RWPE1 (cell line): ENCODE results near the gene FBXO17.

Source experiments
- CTCF ChIA-PET: fragments of 350-600 bp; sonication (Branson Sonifier 250); formaldehyde crosslinking; extraction: SDS; loops from one replicate; lab custom pipeline; 2021; lab: Yijun Ruan, JAX
- POLR2A ChIA-PET: fragments of 400-600 bp; formaldehyde crosslinking; extraction: SDS; loops from one replicate; lab custom pipeline; 2020; ENCODE audit warnings: antibody characterized with exemption; ENCODE audit not compliant: low non-redundant PET; lab: Yijun Ruan, JAX
- DNase-seq: peaks from one replicate; pipeline ENCODE4 v3.0.0; 2012; ENCODE audit warnings: low spot score
- H3K27ac ChIP-seq: fragments of 450-650 bp; 2 replicates; pipeline ENCODE4 v1.5.1; 2017
- TF ChIP-seq, protein P1 (sequence below): fragments of 450-650 bp; conservative IDR thresholded peaks from 2 replicates; pipeline ENCODE4 v1.5.1; 2017; ENCODE audit warnings: low read depth, mild to moderate bottlenecking

FBXO17 gene

DNA sequence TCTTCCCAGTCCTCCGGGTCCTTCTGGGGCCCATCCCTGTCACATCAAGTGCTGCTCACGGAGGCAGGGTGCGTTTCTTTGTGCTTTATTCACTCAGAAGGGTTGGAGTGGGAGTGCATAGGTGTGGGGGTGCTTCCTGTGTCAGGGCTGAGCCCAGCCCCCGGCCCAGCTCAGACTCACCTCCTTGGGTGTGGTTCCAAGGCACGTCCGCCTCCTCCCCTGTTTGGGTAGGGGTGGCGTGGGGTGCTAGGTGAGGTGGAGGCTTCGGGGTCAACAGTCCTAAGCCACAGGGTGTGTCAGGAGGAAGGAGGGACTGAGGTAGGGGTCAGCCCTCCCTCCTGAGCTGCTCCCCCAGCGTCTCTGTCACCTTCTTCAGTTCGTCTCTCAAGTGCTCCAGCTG lies 66.6 kb downstream of the FBXO17 start:
- ChIA-PET CTCF (interaction anchor here (0.6 kb wide), 2 partner anchors 45 to 136 kb away, joined by 5 read pairs; no protein-coding TSS in a partner anchor), POLR2A (no interaction called here)
- TF ChIP-seq, protein P1, sequence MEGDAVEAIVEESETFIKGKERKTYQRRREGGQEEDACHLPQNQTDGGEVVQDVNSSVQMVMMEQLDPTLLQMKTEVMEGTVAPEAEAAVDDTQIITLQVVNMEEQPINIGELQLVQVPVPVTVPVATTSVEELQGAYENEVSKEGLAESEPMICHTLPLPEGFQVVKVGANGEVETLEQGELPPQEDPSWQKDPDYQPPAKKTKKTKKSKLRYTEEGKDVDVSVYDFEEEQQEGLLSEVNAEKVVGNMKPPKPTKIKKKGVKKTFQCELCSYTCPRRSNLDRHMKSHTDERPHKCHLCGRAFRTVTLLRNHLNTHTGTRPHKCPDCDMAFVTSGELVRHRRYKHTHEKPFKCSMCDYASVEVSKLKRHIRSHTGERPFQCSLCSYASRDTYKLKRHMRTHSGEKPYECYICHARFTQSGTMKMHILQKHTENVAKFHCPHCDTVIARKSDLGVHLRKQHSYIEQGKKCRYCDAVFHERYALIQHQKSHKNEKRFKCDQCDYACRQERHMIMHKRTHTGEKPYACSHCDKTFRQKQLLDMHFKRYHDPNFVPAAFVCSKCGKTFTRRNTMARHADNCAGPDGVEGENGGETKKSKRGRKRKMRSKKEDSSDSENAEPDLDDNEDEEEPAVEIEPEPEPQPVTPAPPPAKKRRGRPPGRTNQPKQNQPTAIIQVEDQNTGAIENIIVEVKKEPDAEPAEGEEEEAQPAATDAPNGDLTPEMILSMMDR = no peak
- DNase-seq = no peak
- H3K27ac ChIP-seq = peak overlapping the region; percentile 30; the same call in 1 of the 2 replicates

GRCh38 chr19:38907670-38908069 lies 67.9 kb downstream of the FBXO17 start:
- H3K27ac ChIP-seq = peak overlapping the region; percentile 9; the same call in 1 of the 2 replicates
- POLR2A ChIA-PET = no interaction called here
- no peak for DNase-seq
- CTCF ChIA-PET = no interaction called here
- TF ChIP-seq, protein P1 = no peak

DNA sequence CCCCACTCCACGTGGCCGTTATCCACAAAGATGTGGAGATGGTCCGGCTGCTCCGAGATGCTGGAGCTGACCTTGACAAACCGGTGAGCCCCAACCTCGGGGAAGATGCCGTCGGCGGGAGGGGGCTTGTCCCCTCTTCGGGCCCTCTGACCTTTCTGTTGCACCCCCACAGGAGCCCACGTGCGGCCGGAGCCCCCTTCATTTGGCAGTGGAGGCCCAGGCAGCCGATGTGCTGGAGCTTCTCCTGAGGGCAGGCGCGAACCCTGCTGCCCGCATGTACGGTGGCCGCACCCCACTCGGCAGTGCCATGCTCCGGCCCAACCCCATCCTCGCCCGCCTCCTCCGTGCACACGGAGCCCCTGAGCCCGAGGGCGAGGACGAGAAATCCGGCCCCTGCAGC lies 68.3 kb downstream of the FBXO17 start:
- H3K27ac ChIP-seq = peak overlapping the region; percentile 9; the same call in 1 of the 2 replicates
- no peak for DNase-seq
- POLR2A ChIA-PET = no interaction called here
- CTCF ChIA-PET = interaction anchor here (0.6 to 0.8 kb wide), 2 partner anchors 67 to 520 kb away, joined by 3 to 4 read pairs; no protein-coding TSS in a partner anchor
- TF ChIP-seq, protein P1 = no peak

DNA sequence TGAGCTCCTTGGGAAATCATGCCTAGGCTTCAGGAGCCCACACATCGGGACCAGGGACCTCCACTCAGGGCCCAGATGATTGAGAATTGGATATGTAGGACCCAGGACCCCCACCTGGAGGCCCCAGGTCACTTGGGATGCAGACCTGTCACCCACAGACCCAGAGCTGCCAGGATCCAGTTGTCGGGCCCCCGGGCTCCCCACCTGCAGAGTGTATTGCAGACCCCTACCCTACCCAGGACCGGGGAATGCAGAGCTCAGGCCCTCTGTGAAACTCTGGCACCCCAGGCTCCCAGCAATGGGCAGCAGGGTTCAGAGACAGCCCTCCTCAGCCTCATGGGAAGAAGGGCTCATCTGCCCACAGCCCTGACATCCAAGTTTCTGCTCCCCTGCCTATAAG lies 69.9 kb downstream of the FBXO17 start:
- POLR2A ChIA-PET = no interaction called here
- no peak for DNase-seq
- TF ChIP-seq, protein P1 = no peak
- CTCF ChIA-PET = no interaction called here
- no peak overlapping the region for H3K27ac ChIP-seq

DNA sequence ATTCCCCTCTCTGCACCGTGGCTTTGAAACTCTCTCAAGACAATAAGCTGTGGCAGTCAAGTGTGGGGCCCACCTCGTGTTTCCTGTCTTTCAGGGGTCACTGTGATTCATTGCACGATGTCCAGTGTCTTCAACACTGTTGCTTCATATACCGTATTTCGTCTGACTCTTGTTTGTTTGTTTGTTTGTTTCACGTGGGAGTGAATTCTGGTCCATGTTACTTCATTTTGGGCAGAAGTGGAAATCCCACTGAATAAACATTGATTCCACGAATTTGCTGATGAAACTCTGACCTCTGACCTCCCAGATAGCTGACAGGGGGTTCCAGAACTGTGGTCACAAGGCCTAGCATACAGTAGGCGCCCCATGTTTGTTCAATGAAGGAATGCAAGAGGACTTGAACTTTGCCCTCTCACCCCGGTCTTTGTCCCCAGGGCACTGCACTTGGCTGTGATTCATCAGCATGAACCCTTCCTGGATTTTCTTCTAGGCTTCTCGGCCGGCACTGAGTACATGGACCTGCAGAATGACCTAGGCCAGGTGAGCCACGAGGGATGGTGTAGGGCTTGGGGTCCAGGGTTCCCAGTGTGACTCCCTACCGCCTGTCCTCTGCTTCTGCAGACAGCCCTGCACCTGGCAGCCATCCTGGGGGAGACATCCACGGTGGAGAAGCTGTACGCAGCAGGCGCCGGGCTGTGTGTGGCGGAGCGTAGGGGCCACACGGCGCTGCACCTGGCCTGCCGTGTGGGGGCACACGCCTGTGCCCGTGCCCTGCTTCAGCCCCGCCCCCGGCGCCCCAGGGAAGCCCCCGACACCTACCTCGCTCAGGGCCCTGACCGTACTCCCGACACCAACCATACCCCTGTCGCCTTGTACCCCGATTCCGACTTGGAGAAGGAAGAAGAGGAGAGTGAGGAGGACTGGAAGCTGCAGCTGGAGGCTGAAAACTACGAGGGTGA lies 70.7 kb downstream of the FBXO17 start:
- no peak overlapping the region for H3K27ac ChIP-seq
- ChIA-PET CTCF (no interaction called here), POLR2A (no interaction called here)
- TF ChIP-seq, protein P1 = no peak
- DNase-seq = no peak

GRCh38 chr19:38901683-38902082 lies 73.9 kb downstream of the FBXO17 start:
- no peak overlapping the region for H3K27ac ChIP-seq
- DNase-seq = no peak
- POLR2A ChIA-PET = no interaction called here
- CTCF ChIA-PET = no interaction called here
- TF ChIP-seq, protein P1 = no peak
